Measurements from ENCODE around the gene RMC1. TPM values are rescaled to one million over a fixed set of nuclear protein-coding genes. Genes with fewer than 3 reads are reported as not detected.

RMC1 gene
- total RNA-seq, 2 experiments from 2014 or later, result 32.8 to 36.2 TPM

DNA sequence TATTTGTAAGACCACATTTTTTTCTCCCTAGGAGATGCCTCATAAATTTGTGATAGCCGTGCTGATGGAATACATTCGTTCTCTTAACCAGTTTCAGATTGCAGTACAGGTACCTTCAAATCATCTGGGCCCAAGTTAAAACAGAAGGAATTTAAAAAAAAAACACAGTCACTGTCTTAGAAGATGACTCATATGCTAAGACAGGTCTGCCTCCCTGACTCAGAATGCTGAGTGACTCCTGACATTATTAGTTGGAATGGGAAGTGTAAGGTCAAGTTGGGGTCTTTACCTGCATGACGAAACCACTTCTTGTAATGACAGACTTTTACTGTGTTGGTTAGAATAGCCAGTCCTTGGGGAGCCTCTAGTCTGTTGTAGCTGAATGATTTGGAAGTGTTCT lies 26.3 kb downstream of the RMC1 start:
- intact Hi-C loops (cut with micrococcal nuclease; ENCODE audit: unreplicated experiment), result no loop called here
- H4K20me1 ChIP-seq (ENCODE audit: insufficient read depth, low read length), result no peaks in the 10 kb centered on the region
- TF ChIP-seq CTCF (conservative IDR thresholded peaks at IDR 0.05; ENCODE audit: low read length) (no peak), EZH2phosphoT487 (IDR thresholded peaks at IDR 0.05; ENCODE audit: borderline replicate concordance, low read depth, low read length) (no peak)
- H3K4me1 ChIP-seq (ENCODE audit: insufficient read depth, low read length, poor library complexity, severe bottlenecking), result no peaks in the 10 kb centered on the region
- no peaks in the 10 kb centered on the region for H3K79me2 ChIP-seq (ENCODE audit: insufficient read depth, low read depth, low read length)
- no peaks in the 10 kb centered on the region for H3K9me3 ChIP-seq (ENCODE audit: low read length)
- no peak overlapping the region for H3K4me2 ChIP-seq (ENCODE audit: low read length)
- DNase-seq (ENCODE audit: low spot score), result no peak
- no peak overlapping the region for H3K27ac ChIP-seq (ENCODE audit: low read depth, low read length, poor library complexity, severe bottlenecking)
- TSS peak; percentile 12 for BruUV-seq (replicated peaks)
- H3K4me3 ChIP-seq (ENCODE audit: low read depth, low read length, poor library complexity, severe bottlenecking), result no peak overlapping the region
- ChIA-PET CTCF (ENCODE audit: unreplicated experiment) (no interaction called here), POLR2A (interaction anchor here (0.6 kb wide), 1 partner anchor 17 kb away, joined by 3 read pairs; no protein-coding TSS in a partner anchor)
- peaks cover 96% of the 10 kb centered on the region for H3K36me3 ChIP-seq (ENCODE audit: insufficient read depth, low read length)
- no peak overlapping the region for H2AFZ ChIP-seq (ENCODE audit: low read length)
- no peaks in the 10 kb centered on the region for H3K9me2 ChIP-seq (ENCODE audit: insufficient read depth, low read length)

- Histone ChIP-seq H3K79me2 (ENCODE audit: insufficient read depth, low read depth, low read length) (no peaks in the 10 kb centered on the region), H2AFZ (ENCODE audit: low read length) (no peak overlapping the region), H3K9me2 (ENCODE audit: insufficient read depth, low read length) (no peaks in the 10 kb centered on the region), H3K4me3 (ENCODE audit: low read depth, low read length, poor library complexity, severe bottlenecking) (no peak overlapping the region), H3K27ac (ENCODE audit: low read depth, low read length, poor library complexity, severe bottlenecking) (no peak overlapping the region), H3K9me3 (ENCODE audit: low read length) (no peaks in the 10 kb centered on the region), H3K4me1 (ENCODE audit: insufficient read depth, low read length, poor library complexity, severe bottlenecking) (no peaks in the 10 kb centered on the region), H3K4me2 (ENCODE audit: low read length) (no peak overlapping the region), H4K20me1 (ENCODE audit: insufficient read depth, low read length) (no peaks in the 10 kb centered on the region), H3K36me3 (ENCODE audit: insufficient read depth, low read length) (peaks cover 98% of the 10 kb centered on the region)
- POLR2A ChIA-PET, result interaction anchor here (0.6 kb wide), 1 partner anchor 16 kb away, joined by 3 read pairs; no protein-coding TSS in a partner anchor
- intact Hi-C loops (cut with micrococcal nuclease; ENCODE audit: unreplicated experiment), result no loop called here
- no peak for TF ChIP-seq CTCF (conservative IDR thresholded peaks at IDR 0.05; ENCODE audit: low read length)
- TF ChIP-seq EZH2phosphoT487 (IDR thresholded peaks at IDR 0.05; ENCODE audit: borderline replicate concordance, low read depth, low read length), result no peak
- CTCF ChIA-PET (ENCODE audit: unreplicated experiment), result no interaction called here
- DNase-seq (ENCODE audit: low spot score), result no peak
- BruUV-seq (replicated peaks), result no TSS peak
Measured at GRCh38 chr18:23530195-23530594, 26.9 kb downstream of the RMC1 start.

- POLR2A ChIA-PET, result interaction anchor here (0.5 kb wide), 1 partner anchor 561 kb away, joined by 3 read pairs; no protein-coding TSS in a partner anchor
Measured at GRCh38 chr18:23531912-23532311, 28.6 kb downstream of the RMC1 start.

More at GRCh38 chr18:23531912-23532311, 28.6 kb downstream of the RMC1 start:
- H3K79me2 ChIP-seq (ENCODE audit: insufficient read depth, low read depth, low read length), result no peaks in the 10 kb centered on the region
- DNase-seq (ENCODE audit: low spot score), result no peak
- no TSS peak for BruUV-seq (replicated peaks)
- H3K36me3 ChIP-seq (ENCODE audit: insufficient read depth, low read length), result peaks cover 99% of the 10 kb centered on the region
- CTCF ChIA-PET (ENCODE audit: unreplicated experiment), result no interaction called here
- H3K27ac ChIP-seq (ENCODE audit: low read depth, low read length, poor library complexity, severe bottlenecking), result no peak overlapping the region
- H4K20me1 ChIP-seq (ENCODE audit: insufficient read depth, low read length), result no peaks in the 10 kb centered on the region
- no peak overlapping the region for H3K4me2 ChIP-seq (ENCODE audit: low read length)
- no peak overlapping the region for H3K4me3 ChIP-seq (ENCODE audit: low read depth, low read length, poor library complexity, severe bottlenecking)
- TF ChIP-seq CTCF (conservative IDR thresholded peaks at IDR 0.05; ENCODE audit: low read length), result no peak
- no peak for TF ChIP-seq EZH2phosphoT487 (IDR thresholded peaks at IDR 0.05; ENCODE audit: borderline replicate concordance, low read depth, low read length)
- H3K4me1 ChIP-seq (ENCODE audit: insufficient read depth, low read length, poor library complexity, severe bottlenecking), result no peaks in the 10 kb centered on the region
- H3K9me2 ChIP-seq (ENCODE audit: insufficient read depth, low read length), result no peaks in the 10 kb centered on the region
- H3K9me3 ChIP-seq (ENCODE audit: low read length), result no peaks in the 10 kb centered on the region
- H2AFZ ChIP-seq (ENCODE audit: low read length), result no peak overlapping the region
- intact Hi-C loops (cut with micrococcal nuclease; ENCODE audit: unreplicated experiment), result no loop called here
